ENCODE results near the gene NLRC3.

- TF ChIP-seq POLR2A (IDR thresholded peaks at IDR 0.05; ENCODE audit: low read length) (no peak), GATA1 (IDR thresholded peaks at IDR 0.05; ENCODE audit: low read depth, low read length) (no peak)
Observed at GRCh38 chr16:3510416-3510815, 66.8 kb downstream of the NLRC3 start.

Measured in erythroblast (primary cell).